Caco-2 (cell line): ENCODE data around the gene CD40LG. TPM values are rescaled to one million over a fixed set of nuclear protein-coding genes. Genes with fewer than 3 reads are reported as not detected.

Source experiments
- BruUV-seq: library from RNA; stranded (reverse); fragments of 400-500 nt; replicated peaks from 2 replicates; lab custom pipeline; 2021; lab: Mats Ljungman, UMichigan
- CTCF ChIA-PET: fragments of 300-600 bp; sonication (Branson Sonifier 250); formaldehyde crosslinking; loops from one replicate; lab custom pipeline; 2022; ENCODE audit warnings: antibody characterized with exemption; lab: Charles Lee
- POLR2A ChIA-PET: fragments of 300-600 bp; sonication (Branson Sonifier 250); formaldehyde crosslinking; loops from one replicate; lab custom pipeline; 2022; ENCODE audit warnings: antibody characterized with exemption; lab: Charles Lee
- DNase-seq, 2 experiments: peaks; one replicate each; pipeline versions ENCODE4 v3.0.0 to v3.0.0-alpha.2; 2020 to 2022
- H3K27me3 ChIP-seq: replicated peaks from 2 replicates; pipeline ENCODE4 v1.6.0; 2011; ENCODE audit warnings: low read length; ENCODE audit not compliant: control insufficient read depth, insufficient read depth
- H3K36me3 ChIP-seq: 2 replicates; pipeline ENCODE4 v1.5.1; 2011; ENCODE audit warnings: low read length; ENCODE audit not compliant: control insufficient read depth, insufficient read depth
- H3K4me1 ChIP-seq: fragments of 250-450 bp; sonication (Bioruptor Pico); 2 replicates; pipeline ENCODE4 v1.5.1; 2020; ENCODE audit warnings: mild to moderate bottlenecking
- H3K4me3 ChIP-seq: 2 replicates; pipeline ENCODE4 v1.5.1; 2011; ENCODE audit warnings: low read depth, mild to moderate bottlenecking, control low read depth, low read length
- H3K9me3 ChIP-seq: fragments of 250-450 bp; sonication (Bioruptor Pico); 2 replicates; pipeline ENCODE4 v1.5.1; 2020; ENCODE audit warnings: mild to moderate bottlenecking, moderate library complexity
- H3K27ac Mint-ChIP-seq: one replicate; pipeline ENCODE4 v1.8.0; 2022; ENCODE audit warnings: mixed read lengths; ENCODE audit not compliant: unreplicated experiment
- H3K27me3 Mint-ChIP-seq: one replicate; pipeline ENCODE4 v1.8.0; 2022; ENCODE audit warnings: mixed read lengths; ENCODE audit not compliant: insufficient read depth, unreplicated experiment
- H3K36me3 Mint-ChIP-seq: one replicate; pipeline ENCODE4 v1.8.0; 2022; ENCODE audit warnings: mild to moderate bottlenecking, mixed read lengths; ENCODE audit not compliant: insufficient read depth, unreplicated experiment
- H3K4me1 Mint-ChIP-seq: one replicate; pipeline ENCODE4 v1.8.0; 2022; ENCODE audit warnings: low read depth, mixed read lengths; ENCODE audit not compliant: unreplicated experiment
- H3K4me3 Mint-ChIP-seq: one replicate; pipeline ENCODE4 v1.8.0; 2022; ENCODE audit warnings: mild to moderate bottlenecking, moderate library complexity, mixed read lengths; ENCODE audit not compliant: unreplicated experiment
- H3K9me3 Mint-ChIP-seq: one replicate; pipeline ENCODE4 v1.8.0; 2022; ENCODE audit warnings: mixed read lengths; ENCODE audit not compliant: unreplicated experiment
- CTCF ChIP-seq, 2 experiments: fragments of 200-600 bp in 1 of 2; IDR thresholded peaks; 1 replicate in 1 of 2; 2 replicates in 1 of 2; pipeline versions ENCODE4 v1.5.1 to v1.8.0; 2011 to 2022; ENCODE audit warnings: antibody characterized with exemption in 1 of 2, control low read depth in 1 of 2, inconsistent platforms in 1 of 2, low read depth in 1 of 2, low read length in 1 of 2, mild to moderate bottlenecking in 1 of 2, moderate library complexity in 1 of 2; ENCODE audit not compliant: insufficient read depth in 1 of 2, severe bottlenecking in 1 of 2, unreplicated experiment in 1 of 2
- intact Hi-C: fragments of 100-400 bp; cut with micrococcal nuclease; formaldehyde crosslinking; loops from one replicate; pipeline ENCODE4 v1.10.0; 2022; ENCODE audit not compliant: unreplicated experiment
- total RNA-seq: library from RNA; stranded (reverse); gene quantifications from 2 replicates; pipeline ENCODE4 v1.2.3, GENCODE V29; 2022

The CD40LG gene
- total RNA-seq, 1 experiment from 2014 or later, result not detected

GRCh38 chrX:136662104-136662503 lies 14.1 kb downstream of the CD40LG start:
- ChIA-PET POLR2A (no interaction called here), CTCF (no interaction called here)
- Histone ChIP-seq H3K4me3 (no peak overlapping the region), H3K4me1 (no peaks in the 10 kb centered on the region), H3K9me3 (no peaks in the 10 kb centered on the region), H3K36me3 (no peaks in the 10 kb centered on the region), H3K27me3 (no peaks in the 10 kb centered on the region)
- BruUV-seq, result no TSS peak
- intact Hi-C loops, result no loop called here
- Mint-ChIP-seq H3K4me3 (no peak overlapping the region), H3K27me3 (peaks cover 5% of the 10 kb centered on the region), H3K36me3 (no peaks in the 10 kb centered on the region), H3K4me1 (no peaks in the 10 kb centered on the region), H3K27ac (no peak overlapping the region), H3K9me3 (peaks cover 17% of the 10 kb centered on the region)
- TF ChIP-seq CTCF (IDR thresholded peaks at IDR 0.05; ENCODE audit: insufficient read depth in 1 of 2, low read depth in 1 of 2, low read length in 1 of 2, severe bottlenecking in 1 of 2, unreplicated experiment in 1 of 2), result no peak
- no peak for DNase-seq

GRCh38 chrX:136662976-136663375 lies 15.0 kb downstream of the CD40LG start:
- intact Hi-C loops, result no loop called here
- Mint-ChIP-seq H3K36me3 (no peaks in the 10 kb centered on the region), H3K27ac (no peak overlapping the region), H3K4me1 (no peaks in the 10 kb centered on the region), H3K4me3 (no peak overlapping the region), H3K27me3 (peaks cover 6% of the 10 kb centered on the region), H3K9me3 (peaks cover 17% of the 10 kb centered on the region)
- no peak for DNase-seq
- BruUV-seq, result no TSS peak
- no peaks in the 10 kb centered on the region for H3K36me3 ChIP-seq
- ChIA-PET CTCF (no interaction called here), POLR2A (no interaction called here)
- no peaks in the 10 kb centered on the region for H3K4me1 ChIP-seq
- H3K27me3 ChIP-seq, result no peaks in the 10 kb centered on the region
- no peaks in the 10 kb centered on the region for H3K9me3 ChIP-seq
- no peak overlapping the region for H3K4me3 ChIP-seq
- TF ChIP-seq CTCF (IDR thresholded peaks at IDR 0.05; ENCODE audit: insufficient read depth in 1 of 2, low read depth in 1 of 2, low read length in 1 of 2, severe bottlenecking in 1 of 2, unreplicated experiment in 1 of 2), result no peak

- Mint-ChIP-seq H3K36me3 (peaks cover 5% of the 10 kb centered on the region), H3K27me3 (peaks cover 13% of the 10 kb centered on the region), H3K27ac (no peak overlapping the region), H3K4me3 (no peak overlapping the region), H3K9me3 (peaks cover 17% of the 10 kb centered on the region), H3K4me1 (no peaks in the 10 kb centered on the region)
- no peaks in the 10 kb centered on the region for H3K9me3 ChIP-seq
- ChIA-PET POLR2A (no interaction called here), CTCF (no interaction called here)
- H3K36me3 ChIP-seq, result no peaks in the 10 kb centered on the region
- no TSS peak for BruUV-seq
- no peak for DNase-seq
- intact Hi-C loops, result no loop called here
- no peak for TF ChIP-seq CTCF (IDR thresholded peaks at IDR 0.05; ENCODE audit: insufficient read depth in 1 of 2, low read depth in 1 of 2, low read length in 1 of 2, severe bottlenecking in 1 of 2, unreplicated experiment in 1 of 2)
- no peaks in the 10 kb centered on the region for H3K27me3 ChIP-seq
- no peak overlapping the region for H3K4me3 ChIP-seq
- H3K4me1 ChIP-seq, result no peaks in the 10 kb centered on the region
These were observed 17.4 kb downstream of the CD40LG start for GRCh38 chrX:136665258-136665900.
